ENCODE results near the gene PLEKHM3.

PLEKHM3 gene, protein sequence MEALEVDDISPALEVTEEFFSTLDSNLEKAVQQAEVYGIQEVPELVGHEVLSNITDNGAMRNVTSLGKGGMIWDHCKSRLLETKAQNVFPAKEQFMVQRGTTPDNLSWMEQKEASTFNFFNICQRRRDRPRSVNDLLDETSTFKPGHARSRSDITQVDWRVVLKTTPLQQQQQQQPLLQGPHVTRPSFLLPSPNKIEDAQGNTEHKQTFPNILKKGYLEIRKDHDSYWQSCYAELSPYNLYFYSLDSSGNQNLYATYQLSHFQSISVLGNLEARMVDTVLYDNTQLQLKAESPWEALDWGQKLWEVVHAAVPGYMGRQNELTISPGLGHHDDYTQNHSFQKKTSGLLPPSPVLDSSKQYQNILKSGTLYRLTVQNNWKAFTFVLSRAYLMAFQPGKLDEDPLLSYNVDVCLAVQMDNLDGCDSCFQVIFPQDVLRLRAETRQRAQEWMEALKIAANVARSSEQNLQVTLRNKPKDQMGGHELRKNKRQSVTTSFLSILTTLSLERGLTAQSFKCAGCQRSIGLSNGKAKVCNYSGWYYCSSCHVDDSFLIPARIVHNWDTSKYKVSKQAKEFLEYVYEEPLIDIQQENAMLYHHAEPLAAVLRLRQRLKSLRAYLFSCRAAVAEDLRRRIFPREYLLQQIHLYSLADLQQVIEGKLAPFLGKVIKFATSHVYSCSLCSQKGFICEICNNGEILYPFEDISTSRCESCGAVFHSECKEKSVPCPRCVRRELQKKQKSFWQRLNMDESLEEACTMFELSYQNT

DNA sequence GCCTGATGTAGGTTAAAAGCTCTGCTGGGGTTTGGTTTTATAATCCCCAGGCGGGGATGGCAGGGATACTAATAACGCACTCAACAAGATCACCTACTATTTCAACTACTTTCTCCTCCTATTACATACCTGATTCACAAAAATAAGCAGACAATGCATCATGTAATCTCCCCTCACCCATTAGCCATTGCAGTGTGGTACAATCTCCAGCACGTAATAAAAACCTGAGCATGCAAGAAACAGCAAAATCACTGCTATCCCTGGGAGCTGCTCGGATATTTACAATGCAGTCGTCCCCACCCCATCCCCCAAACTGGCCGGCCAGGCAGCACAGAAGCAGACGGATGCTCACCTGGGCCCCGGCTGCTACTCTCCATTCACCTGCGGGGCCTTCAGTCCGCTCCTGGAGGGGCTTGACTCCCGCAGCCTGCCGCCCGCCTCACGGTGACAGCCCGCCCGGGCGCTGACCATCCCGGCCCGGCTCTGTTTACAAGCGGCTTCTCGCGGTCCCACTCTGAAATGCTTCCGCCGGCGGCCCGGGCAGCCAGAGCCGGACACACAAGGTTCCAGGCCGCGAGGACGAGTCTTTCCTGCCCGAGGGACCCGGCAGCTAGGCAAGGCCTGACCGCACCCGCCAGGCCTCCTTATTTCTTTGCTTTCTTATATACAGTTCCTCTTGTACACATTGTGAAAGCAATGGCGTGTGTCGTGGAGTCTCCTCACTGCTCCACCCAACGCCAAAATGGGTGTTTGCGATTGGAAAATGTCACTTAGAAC lies at the start of gene PLEKHM3:
TSS of gene PLEKHM3 (minus strand) at position 491 of the 777 bp plus-strand sequence. CDS start 23,888 bp downstream, outside the sequence.
- DNase-seq (ENCODE audit: low spot score): peak; percentile 85

DNA sequence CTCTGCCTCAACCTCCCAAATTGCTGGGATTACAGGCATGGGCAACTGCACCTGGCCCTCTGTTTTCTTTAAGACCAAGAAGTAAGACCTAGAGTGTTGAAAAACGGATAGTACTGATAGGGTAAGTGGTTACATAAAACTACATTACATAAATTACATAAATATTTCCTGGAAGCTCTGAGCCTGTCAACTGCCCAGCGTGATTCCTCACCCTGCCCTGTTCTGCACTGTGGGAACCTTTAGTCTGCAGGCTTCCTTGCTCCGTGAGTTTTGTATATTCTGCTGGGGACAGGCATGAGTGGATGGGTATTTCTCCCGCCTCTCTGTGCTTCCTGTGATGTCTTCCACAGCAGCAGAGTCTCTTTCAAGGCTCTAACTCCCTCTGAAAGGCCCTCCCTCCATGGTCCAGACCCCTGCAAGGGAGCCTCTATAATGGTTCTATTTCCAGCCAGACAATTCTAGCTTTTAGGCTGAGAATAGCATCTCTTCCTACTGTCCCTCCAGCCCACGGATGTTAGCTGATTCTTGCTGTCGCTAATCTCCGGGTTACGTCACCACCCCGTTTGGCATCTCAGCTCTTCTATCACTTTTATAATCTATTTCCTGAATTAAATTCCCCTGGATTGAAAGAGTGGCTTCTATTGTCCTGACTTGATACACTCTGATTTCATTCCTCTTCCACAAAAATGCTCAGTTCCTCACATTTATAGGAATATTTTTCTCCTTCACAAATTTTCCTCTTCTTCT lies 49.5 kb upstream of the PLEKHM3 start:
- no peak for DNase-seq (ENCODE audit: low spot score)

DNA sequence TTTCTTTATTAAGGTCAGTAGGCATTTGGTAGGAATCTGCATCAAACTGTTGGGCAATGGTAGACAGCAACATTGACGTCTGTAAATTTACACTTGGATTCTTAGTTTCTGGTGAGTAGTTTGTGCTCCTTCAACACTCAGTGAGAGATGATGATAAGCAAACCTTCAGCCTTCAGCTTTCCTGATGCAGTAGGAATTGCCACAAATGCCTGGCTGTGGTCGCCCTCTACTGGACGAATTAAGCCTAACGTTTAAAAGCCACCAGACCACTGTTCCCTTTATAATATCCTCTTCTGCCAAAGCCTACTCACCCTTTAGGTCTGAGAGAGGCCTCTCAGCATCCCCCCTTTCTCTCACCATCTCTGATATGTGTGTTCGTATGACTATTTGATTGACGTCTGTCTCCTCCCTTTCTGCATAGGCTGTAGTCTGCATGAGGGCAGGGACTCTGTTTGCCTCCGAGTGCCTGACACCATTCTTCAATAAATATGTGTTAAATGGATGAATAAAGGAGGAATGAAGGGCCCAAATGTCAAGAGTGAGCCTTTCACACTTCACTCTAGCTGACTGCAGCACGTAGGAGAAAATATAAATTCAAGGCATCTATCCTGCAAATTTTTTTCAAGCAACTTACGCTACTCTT lies 47.0 kb upstream of the PLEKHM3 start:
- peak; percentile 61 for DNase-seq (ENCODE audit: low spot score)

DNA sequence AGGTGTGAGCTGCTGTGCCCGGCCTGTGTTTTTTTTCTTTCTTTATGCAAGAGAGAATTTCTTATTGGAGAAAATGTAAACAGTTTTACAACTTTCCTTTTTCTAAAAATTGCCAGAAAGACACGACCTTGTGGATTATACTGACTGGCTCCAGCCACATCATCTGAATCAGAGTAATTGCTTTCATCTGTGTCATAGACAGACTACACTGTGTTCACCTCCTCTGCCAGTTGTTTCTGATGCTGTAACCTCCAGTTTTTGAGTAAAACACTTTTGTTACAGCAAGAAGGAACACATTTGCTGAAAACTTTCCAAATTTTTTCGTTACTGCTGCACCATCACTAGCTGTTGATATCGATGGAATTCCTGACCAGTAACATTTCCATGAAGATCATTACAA lies 43.9 kb upstream of the PLEKHM3 start:
- DNase-seq (ENCODE audit: low spot score): no peak

DNA sequence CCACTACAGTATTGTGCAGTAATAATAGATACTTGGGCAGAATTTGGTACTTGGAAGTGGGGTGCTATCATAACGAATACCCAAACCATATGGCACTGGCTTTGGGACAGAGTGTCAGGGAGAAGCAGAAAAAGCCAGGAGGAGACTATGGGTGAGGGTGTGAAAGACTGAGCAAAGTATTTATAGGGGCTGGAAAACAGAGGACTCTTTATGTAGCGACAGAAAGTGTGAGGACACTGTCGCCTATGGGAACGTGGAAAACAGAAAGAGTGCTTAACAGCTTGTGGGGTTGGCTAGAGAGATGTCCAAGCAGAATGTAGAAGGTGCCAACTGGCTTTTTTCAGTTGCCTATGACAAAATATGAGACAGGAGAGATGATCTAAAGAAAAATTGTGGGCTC lies 40.7 kb upstream of the PLEKHM3 start:
- DNase-seq (ENCODE audit: low spot score): no peak

DNA sequence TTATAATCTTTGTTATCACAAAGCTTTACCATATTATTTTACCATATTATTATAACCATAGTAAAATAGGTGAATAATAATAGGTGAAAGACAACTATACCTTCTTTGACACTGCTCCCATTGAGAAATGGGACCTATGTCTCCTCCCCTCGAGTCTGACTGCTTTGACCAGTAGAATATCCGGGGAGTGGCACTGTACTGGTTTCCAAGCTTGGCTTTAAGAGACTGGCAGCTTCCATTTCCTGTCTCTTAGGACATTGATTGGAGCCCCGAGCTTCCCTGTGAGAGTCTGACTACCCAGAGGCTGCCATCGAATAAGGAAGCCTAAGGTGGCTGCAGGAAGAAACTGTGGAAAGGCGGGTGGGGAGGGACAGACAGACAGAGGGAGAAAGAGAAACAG lies 40.1 kb upstream of the PLEKHM3 start:
- DNase-seq (ENCODE audit: low spot score): no peak

DNA sequence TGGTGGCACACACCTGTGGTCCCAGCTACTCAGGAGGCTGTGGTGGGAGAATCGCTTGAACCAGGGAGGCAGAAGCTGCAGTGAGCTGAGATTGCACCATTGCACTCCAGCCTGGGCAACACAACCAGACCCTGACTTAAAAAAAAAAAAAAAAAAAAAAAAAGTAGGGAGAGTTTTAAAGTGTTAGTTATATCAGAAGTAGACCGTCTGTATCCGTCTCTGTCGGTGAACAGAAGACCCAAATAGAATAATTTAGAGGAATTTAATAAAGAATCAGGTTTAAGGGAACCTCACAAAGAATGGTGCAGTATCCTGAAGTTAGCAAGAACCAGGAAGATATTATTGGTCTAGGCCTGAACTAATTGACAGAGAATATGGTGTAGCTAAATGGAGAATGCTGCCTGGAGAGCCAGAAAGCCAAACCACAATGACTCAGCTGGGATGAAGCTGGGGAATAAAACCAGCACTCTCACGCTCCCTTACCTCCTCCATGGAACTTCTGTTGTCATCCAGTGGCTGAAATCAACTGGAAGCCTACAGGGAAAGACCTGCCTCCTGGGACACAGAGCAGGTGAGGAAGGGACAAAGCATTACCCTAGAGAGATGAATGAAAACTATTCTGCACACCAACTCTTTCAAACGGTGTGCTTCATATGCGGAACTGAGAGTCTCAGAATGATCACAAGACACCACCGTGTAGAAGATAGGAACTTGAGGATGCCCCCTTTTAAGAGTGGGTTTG lies 39.1 kb upstream of the PLEKHM3 start:
- DNase-seq (ENCODE audit: low spot score): peak; percentile 77

DNA sequence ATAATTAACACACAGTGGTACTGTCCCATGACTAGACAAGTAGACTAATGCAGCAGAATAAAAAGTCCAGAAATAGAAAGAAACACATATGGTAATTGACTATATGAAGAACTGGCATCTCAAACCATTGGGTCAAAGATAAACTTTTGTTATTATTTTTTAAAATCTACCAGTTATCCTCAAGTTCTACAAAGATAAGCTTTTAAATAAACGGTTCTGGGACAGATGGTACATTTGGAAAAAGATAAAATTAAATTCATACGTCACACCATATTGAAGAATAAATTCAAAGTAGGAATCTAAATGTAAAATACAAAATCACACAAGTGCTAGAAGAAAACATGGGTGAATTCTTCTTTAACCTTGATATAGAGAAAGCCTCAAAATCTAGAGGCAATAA lies 37.6 kb upstream of the PLEKHM3 start:
- DNase-seq (ENCODE audit: low spot score): no peak

DNA sequence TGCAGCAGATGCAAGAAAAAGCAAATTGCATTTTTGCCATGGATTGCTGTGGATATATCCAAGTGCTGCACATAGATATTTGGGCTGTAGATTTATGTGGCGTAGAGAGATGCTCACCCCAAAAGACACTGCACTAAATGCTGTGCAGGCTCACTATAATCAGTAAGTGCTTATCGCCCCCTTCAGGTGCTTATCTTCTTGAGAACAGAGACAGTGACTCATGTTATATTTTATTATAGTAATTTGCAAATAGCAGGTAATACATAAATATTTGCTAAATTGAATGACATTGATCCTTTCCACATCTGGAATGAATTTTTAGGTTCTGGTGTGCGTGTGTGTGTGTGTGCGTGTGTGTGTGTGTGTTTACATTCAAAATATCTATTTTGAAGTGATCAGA lies 36.8 kb upstream of the PLEKHM3 start:
- no peak for DNase-seq (ENCODE audit: low spot score)

DNA sequence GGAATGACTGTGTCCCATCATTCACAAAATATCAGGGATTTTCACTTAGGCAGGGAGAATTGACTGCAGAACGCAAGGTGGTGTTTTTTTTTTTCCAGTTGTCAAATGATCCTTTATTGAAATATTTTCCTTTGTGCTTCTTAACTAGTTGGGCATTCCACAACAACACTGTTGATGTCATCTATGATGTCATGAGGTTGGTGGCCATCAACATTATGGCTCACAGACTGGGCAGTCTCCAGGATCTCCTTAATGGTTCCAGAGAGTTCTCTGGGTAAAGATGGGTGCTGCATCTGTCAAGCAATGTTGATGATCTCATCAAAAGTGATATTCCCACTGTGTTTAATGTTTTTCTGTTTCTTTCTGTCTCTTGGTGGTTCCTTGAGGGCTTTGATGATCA lies 31.8 kb upstream of the PLEKHM3 start:
- DNase-seq (ENCODE audit: low spot score): no peak

DNA sequence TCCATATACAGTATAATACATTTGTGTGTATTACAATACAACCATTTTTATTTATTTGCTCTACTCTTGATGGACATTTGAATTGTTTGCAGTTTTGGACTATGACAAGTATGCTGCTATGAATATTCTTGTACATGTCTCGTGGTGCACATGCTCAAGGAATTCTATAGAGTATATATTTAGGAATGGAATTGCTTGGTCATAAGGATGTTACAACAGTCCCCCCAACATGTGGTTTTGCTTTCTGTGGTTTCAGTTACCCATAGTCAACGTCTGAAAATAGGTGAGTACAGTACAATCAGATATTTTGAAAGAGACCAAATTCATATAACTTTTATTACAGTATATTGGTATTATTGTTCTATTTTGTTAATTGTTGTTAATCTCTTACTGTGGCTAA lies 24.1 kb upstream of the PLEKHM3 start:
- no peak for DNase-seq (ENCODE audit: low spot score)

DNA sequence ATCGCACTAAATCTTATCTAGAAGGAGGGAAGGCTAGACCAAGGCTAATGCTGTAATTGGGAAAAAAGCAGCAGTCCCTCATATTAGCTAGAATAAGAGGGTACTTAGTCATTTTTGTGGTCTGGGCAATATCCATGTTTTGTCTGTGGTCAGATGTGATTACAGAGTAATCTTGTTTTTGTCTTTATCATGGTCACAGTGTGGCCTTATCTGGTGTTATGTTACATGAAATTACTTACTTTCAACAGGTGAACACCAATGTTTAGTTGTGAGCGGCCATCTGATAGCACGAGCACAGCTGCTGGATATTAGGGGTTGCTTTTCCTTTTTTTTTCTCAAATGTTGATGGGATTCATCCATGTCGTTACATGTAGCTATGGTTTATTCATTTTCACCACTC lies 23.7 kb upstream of the PLEKHM3 start:
- no peak for DNase-seq (ENCODE audit: low spot score)

DNA sequence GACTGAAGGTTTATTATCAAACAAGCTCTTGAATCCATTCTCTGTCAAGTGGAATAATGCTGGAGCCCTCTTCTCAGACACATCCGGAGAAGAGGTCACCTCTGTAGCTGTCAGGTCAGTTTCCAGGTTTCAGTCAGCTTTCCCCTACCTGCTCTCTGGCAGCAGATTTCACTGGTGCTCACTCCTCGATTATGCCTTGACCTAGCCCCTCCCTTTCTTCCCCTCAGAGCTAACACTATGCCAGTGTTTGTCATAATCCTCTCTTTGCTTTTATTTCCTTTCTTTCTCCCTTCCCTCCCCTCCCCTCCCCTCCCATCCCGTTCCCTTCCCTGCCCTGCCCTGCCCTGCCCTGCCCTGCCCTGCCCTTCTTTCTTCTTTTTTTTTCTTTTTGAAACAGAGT lies 22.5 kb upstream of the PLEKHM3 start:
- DNase-seq (ENCODE audit: low spot score): no peak

DNA sequence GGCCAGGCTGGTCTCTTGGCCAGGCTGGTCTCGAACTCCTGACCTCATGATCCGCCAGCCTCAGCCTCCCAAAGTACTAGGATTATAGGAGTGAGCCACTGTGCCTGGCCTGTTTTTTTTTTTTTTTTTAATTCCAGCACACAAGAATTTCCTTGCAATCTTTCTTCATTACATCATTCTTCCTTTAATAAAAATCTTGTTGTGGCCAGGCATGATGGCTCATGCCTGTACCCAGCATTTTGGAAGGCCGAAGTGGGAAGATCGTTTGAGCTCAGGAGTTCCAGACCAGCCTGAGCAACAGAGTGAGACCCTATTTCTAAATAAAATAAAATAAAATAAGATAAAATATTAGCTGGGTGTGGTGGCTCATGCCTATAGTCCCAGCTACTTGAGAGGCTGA lies 21.4 kb upstream of the PLEKHM3 start:
- no peak for DNase-seq (ENCODE audit: low spot score)

DNA sequence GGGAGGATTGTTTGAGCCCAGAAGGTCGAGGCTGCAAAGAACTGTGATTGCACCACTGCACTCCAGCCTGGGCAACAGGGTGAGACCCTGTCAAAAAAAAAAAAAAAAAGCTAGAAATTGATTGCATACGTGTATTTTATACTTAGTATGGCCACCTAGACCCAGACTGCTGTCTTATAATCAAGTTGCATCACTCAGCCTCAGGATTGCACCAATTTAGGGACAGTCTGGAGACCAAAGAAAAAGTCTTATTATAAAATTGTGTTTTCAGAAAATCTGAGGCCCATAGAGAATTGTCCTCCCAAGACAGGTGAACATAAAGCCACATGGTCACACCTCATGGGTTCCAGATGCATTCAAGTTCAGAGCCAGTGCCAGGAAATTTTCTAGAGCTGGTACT lies 17.1 kb upstream of the PLEKHM3 start:
- DNase-seq (ENCODE audit: low spot score): no peak

DNA sequence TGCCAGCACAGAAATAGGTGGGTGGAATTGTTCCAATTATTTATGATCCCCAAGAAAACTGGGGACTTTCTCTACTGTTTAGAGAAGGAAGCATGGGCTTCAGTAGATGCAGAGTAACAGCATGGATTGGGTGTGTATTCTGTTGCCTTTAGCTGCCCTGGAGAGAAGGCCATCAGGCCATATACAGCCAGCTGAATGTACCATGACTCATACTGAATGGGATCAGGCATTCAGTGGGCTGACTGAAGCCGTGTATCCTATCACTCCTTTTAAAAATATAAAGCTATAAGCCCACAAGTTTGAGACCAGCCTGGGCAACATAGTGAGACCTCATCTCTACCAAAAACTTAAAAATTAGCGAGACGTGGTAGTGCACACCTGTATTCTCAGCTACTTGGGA lies 16.7 kb upstream of the PLEKHM3 start:
- peak; percentile 48 for DNase-seq (ENCODE audit: low spot score)

DNA sequence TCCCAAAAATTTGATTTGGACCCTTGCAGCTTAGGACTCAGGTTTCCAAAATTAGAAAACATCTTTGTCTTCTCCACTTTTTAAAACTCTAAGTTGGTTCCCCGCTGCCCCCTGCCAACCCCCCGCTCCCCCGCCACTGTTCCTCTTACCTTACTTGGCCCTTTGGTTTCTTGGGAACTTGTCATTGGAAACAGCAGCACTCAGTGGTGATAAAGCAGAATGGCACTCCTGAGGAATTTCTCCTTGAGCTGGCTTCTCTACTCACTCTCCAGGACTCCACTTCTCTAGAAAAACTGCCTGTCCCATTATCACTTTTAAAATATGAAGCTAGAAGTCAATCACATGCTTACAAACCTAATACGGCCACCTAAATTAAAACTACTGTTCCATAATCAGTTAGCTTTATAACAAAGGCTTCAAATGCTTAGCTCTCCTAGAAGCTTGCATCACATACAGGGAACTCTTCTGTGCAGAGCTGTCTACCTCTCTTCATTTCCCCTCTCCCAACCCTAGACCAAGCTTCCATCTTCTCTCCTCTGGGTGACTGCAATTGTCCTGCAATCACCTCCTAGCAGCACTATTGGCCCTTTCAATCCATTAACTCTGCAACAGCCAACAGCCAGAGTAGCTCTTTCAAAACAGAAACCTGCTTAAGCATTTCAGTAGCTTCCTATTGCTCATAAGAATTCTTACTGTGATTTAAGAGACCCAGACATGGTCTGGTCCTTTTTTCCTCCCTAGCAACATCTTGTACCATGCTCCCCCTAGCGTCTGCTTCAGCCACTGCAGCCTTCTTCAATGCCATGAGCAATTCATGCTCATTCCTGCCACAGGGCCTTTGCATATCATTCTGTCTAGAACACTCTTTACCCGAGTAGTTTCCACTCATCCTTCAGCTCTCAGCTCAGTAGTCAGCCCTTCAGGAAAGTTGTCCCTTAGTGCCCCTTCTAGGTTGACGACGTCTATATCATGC lies 15.2 kb upstream of the PLEKHM3 start:
- DNase-seq (ENCODE audit: low spot score): peak; percentile 50

DNA sequence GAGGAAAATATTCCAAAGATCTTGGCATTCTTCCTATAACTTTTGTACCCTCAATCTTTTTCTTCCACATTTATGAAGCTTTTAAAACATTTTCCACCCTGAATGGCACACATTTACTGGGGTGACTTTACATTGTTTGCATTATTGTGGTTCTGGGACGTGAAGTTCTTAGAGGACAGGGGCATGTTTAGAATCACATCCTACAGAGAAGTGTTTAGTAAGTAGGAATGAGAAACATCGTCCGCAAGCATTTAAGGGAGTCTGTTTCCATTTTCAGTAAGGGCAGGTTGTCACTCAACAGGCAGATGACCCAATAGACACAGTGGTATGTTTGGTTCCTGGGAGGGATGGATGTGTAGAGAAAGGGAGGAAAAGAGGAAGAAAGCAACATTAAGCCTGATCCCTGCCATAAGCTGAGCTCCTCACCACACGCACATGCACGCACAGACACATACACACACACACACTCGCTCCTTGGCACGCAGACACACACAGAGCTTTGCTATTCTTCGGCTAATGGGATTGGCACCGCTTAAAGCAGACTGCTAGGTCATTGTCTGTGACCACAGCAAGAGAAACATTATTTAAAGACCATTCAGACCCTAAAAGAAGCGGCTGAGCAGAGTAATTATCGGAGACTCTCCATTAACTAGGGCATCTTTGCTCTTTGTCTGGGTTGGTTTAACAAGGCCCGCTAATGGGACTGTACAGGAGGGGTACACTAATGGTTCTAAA lies 14.2 kb upstream of the PLEKHM3 start:
- DNase-seq (ENCODE audit: low spot score): no peak
